NCI-H69 (cell line): ENCODE measurements around the gene FAM156B.
"Not testable (repeated sequence)": the region's sequence is repeated elsewhere in the genome, so short reads cannot be mapped to it uniquely, and the experiment has no call there.

Experiments used
- DNase-seq: peaks from one replicate; lab custom pipeline; 2025; lab: John Stamatoyannopoulos, UW

Gene FAM156B

GRCh38 chrX:52896855-52897709 lies at the start of gene FAM156B:
Gene FAM156B, plus strand, starts transcription at chrX:52897330. Its CDS starts 9,896 bp downstream, at chrX:52907226.
- DNase-seq = not testable (repeated sequence)

DNA sequence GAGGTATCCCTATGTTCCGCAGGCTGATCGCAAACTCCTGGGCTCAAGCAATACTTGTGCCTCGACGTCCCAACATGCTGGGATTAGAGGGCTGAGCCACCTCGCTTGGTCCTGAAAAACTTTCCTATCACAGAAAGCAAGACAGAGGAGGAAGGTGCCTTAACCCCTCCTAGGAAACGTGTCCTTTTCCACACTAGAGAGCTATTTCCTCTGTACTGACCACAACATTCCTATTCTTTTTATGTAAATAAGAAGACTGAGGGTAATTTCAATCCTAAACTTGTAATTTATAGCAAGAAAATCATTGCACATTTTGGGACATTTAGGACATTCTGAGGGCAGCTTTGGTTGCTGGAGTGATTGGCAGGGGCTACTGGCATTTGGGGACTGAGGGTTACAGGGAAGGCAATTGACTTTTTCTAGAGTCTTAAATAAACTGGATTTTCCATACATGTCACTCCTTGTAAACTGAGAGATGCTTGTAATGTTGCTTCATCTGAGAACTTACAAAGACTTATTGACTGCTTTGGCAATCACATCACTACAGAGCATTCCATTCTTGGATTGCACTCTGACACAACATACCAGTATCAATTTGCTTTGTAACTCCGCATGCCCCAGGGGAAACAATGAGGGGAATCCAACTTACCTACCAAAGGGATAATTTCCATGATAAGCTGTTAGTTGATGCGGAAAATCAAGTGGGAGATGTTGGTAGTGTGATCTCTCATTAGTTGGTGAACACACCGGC lies 44.8 kb upstream of the FAM156B start:
- no peak for DNase-seq

DNA sequence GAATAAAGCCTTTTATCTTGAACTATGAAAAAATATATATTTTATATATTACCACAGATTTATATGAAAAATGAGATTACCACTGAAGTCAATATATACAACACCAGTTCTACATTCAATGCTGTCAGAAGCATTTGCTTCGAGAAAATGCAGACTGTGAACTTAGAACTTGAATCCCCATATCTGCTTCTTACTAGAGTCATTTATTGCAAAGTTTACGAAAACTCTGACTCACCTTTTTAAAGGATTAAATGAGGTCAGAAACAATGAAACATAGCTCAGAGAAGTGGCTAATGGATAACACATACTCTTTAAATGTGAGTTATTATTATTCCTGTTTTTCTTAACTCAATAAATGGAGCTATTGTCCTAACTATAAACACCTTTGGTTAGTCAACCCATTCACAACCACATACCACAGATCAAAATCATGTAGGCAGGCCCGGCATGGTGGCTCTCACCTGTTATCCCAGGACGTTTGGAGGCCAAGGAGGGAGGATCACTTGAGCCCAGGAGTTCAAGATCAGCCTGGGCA lies 40.1 kb upstream of the FAM156B start:
- not testable (repeated sequence) for DNase-seq

DNA sequence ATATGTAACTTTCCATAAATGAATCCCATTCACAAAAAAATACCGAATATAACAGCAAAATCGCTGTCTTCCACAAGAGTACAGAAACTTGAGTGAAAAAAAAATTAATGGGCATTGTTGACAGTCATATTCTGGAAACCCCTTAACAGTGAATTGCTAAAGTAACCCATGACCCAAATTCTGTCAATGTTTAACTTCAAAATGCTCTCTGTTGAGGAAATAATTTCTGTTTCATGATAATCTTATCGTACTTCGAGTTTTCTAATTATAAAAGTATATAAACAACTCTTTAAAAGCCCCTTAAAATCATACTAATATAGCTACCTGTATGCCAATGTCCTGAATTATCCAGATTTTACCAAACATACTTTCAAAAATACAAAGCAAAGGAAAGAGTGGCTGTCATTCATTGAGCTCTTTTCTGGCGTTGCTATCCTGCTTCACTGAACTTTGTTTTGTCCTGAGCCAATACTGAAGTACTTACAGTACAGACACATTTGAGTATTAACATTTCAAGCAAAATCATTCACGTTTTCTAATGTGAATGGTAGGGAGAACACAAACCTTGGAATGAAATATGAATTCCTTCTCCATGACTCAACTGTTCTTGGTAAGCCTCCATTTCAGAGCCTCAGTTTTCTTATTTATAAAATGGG lies 31.7 kb upstream of the FAM156B start:
- DNase-seq = no peak

- DNase-seq = no peak
Observed at GRCh38 chrX:52867610-52868348, 29.4 kb upstream of the FAM156B start, which contains the start of gene XAGE3. Gene XAGE3, minus strand, starts transcription at chrX:52868083. Its CDS starts 950 bp downstream, at chrX:52867133.

DNA sequence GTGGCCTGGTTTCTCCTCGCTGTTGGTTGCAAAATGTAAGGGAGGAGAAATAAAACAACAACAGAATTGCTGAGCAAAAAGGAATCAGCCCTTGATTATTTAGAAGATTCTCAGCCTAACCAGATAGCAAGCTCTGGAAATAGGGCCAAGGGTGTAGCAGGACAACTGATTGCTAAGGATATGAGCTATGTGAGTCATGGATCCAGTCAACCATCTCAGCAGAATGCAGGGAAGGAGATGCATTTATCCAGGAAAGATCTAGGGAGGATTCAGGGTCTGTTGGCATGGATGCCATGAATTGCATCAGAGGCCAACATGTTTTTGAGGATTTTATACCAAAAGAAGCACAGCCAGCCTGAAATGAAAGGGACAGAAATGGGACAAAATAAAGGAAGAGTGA lies 27.1 kb upstream of the FAM156B start:
- no peak for DNase-seq

DNA sequence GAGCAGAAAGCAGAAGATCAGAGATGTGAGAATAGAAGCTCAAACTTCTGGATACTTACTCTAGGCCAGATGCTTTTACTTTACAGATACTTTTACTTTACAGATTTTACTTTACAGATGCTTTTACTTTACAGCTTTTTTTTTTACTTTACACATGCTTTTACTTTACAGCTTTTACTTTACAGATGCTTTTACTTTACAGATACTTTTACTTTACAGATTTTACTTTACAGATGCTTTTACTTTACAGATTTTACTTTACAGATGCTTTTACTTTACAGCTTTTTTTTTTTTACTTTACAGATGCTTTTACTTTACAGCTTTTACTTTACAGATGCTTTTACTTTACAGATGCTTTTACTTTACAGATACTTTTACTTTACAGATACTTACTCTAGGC lies 23.3 kb upstream of the FAM156B start:
- DNase-seq = not testable (repeated sequence)

DNA sequence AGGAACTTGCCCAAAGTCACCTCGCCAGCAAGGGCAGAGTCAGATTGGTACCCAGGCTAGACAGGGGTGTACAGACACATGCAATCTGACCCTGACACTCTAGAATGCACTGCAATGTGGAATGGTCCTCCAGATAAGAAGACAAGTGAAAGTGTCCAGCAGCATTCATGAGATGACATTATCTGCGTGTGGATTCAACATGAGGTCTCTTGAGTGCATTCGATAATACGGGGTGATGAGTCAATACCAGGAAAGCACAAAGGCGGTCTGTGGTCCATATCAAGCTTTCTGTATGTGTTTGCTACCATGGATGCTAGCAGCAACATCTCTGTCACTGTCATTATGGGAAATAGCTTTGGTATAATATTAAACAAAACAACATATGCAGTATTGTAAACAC lies 22.5 kb upstream of the FAM156B start:
- DNase-seq = no peak

DNA sequence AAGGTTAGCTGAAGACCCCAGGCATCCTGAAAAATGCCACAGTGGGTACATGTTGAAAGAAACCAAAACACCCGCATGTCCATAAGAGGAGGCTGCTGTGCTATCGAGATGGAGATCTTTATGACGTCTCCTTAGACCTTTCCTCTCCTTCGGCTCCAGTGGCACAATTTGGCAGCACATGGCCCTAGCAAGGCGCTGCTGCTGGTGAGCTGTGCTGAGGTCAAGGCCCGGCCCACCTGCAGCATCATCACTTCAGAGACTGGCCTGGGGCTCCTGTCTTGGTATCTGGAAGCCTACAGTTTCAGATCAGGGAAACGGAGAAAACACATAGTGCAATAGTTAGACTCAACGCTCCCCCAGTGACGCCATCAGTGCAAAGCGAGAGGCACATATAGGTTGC lies 21.7 kb upstream of the FAM156B start:
- DNase-seq = not testable (repeated sequence)

DNA sequence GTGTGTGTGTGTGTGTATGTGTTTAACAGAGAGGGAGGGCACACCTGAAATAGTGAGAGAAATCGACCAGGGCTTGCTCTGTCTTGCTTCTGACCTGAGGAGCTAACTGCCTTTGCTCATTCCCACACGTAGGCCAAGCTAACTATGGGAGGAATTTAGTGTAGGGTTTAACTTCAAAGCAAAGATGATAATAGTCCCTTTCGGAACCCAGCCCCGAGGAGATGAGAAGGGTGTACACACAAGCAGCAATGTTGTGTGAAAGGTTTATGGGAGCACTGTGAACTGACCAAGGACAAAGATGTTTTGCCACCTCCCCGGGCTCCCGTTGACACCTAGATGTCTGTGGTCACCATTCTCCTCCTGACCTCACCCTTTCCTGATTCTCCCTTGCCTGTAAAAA lies 20.7 kb upstream of the FAM156B start:
- not testable (repeated sequence) for DNase-seq

DNA sequence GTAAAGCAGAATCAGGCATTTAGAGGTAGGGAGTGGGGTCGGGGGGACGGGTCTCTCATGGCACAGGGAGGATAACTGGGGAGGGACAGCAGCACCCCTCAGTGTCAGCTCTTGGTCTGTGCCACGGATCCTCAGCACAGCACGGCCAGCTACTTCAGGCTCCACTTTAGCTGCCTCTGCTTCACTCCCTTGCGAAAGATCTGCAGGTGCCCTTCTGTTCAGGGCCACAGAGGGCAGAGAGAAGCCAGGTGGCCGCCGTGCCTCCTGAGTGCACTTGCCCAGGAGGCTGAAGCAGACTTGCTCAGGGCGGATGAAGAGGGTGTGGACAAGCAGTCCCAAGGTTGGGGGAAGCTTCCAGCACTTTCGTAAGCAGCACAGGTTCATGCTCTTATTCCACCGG lies 9.7 kb upstream of the FAM156B start:
- not testable (repeated sequence) for DNase-seq

GRCh38 chrX:52888090-52888489 lies 9.0 kb upstream of the FAM156B start:
- DNase-seq = not testable (repeated sequence)

- not testable (repeated sequence) for DNase-seq
Observed at GRCh38 chrX:52896438-52896837, 692 bp upstream of the FAM156B start.

- not testable (repeated sequence) for DNase-seq
Observed at GRCh38 chrX:52905531-52905930, 8.4 kb downstream of the FAM156B start.

GRCh38 chrX:52906072-52906471 lies 8.9 kb downstream of the FAM156B start:
- DNase-seq = not testable (repeated sequence)

DNA sequence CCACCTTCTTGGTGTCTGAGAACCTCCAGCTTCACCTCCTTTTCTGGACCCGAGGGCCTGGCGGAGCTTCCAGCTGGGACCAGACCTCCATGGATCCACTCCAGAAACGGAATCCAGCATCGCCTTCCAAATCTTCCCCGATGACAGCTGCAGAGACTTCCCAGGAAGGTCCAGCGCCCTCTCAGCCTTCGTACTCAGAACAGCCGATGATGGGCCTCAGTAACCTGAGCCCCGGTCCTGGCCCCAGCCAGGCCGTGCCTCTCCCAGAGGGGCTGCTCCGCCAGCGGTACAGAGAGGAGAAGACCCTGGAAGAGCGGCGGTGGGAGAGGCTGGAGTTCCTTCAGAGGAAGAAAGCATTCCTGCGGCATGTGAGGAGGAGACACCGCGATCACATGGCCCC lies 10.0 kb downstream of the FAM156B start:
- DNase-seq = not testable (repeated sequence)

- not testable (repeated sequence) for DNase-seq
Observed at GRCh38 chrX:52907900-52908299, 10.8 kb downstream of the FAM156B start.

GRCh38 chrX:52909313-52909969 lies 12.3 kb downstream of the FAM156B start:
- not testable (repeated sequence) for DNase-seq

- not testable (repeated sequence) for DNase-seq
Observed at GRCh38 chrX:52913681-52914080, 16.6 kb downstream of the FAM156B start.

DNA sequence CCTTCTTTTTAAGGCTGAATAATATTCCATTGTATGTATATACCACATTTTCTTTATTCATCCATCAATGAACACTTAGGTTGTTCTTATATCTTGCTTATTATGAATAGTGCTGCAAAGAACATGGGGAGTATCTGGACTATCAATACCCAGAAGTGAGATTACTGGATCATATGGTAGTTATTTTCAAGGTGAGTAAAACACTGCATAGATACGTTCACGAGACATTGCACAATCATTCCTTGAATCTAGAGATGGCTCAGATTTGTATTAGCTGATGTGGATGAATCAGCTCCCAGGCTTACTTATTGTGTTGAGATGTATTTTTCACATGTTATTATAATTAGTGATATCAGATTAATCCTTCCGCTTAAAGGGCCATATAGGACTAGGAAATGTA lies 17.6 kb downstream of the FAM156B start:
- not testable (repeated sequence) for DNase-seq

- DNase-seq = no peak
Observed at GRCh38 chrX:52923781-52924241, 26.7 kb downstream of the FAM156B start.
